ENCODE measurements around the gene CPN1. TPM values are rescaled to one million over a fixed set of nuclear protein-coding genes. Genes with fewer than 3 reads are reported as not detected.

The CPN1 gene
- total RNA-seq, 1 donor from 2014 or later, result not detected

- DNase-seq (ENCODE audit: low read depth), result no peak
- H3K36me3 ChIP-seq (ENCODE audit: control insufficient read depth, insufficient read depth, low read length), result no peaks in the 10 kb centered on the region
- TF ChIP-seq CTCF (IDR thresholded peaks at IDR 0.05; ENCODE audit: insufficient read depth, low read length, poor library complexity, severe bottlenecking), result no peak
Observed at GRCh38 chr10:100053686-100054460, 27.8 kb downstream of the CPN1 start.

GRCh38 chr10:100046021-100046486 lies 35.6 kb downstream of the CPN1 start:
- no peaks in the 10 kb centered on the region for H3K36me3 ChIP-seq (ENCODE audit: control insufficient read depth, insufficient read depth, low read length)
- DNase-seq (ENCODE audit: low read depth), result peak; percentile 32
- H3K4me3 ChIP-seq (ENCODE audit: low read depth, low read length), result no peak overlapping the region
- peak; percentile 96 for TF ChIP-seq CTCF (IDR thresholded peaks at IDR 0.05; ENCODE audit: insufficient read depth, low read length, poor library complexity, severe bottlenecking)
- H3K27me3 ChIP-seq (ENCODE audit: control insufficient read depth, insufficient read depth, low read length), result no peaks in the 10 kb centered on the region

More at GRCh38 chr10:100053686-100054460, 27.8 kb downstream of the CPN1 start:
- no peak overlapping the region for H3K4me3 ChIP-seq (ENCODE audit: low read depth, low read length)
- H3K27me3 ChIP-seq (ENCODE audit: control insufficient read depth, insufficient read depth, low read length), result no peaks in the 10 kb centered on the region

GRCh38 chr10:100045592-100045991 lies 36.1 kb downstream of the CPN1 start:
- DNase-seq (ENCODE audit: low read depth), result no peak
- no peak for TF ChIP-seq CTCF (IDR thresholded peaks at IDR 0.05; ENCODE audit: insufficient read depth, low read length, poor library complexity, severe bottlenecking)
- H3K27me3 ChIP-seq (ENCODE audit: control insufficient read depth, insufficient read depth, low read length), result no peaks in the 10 kb centered on the region
- H3K4me3 ChIP-seq (ENCODE audit: low read depth, low read length), result no peak overlapping the region
- H3K36me3 ChIP-seq (ENCODE audit: control insufficient read depth, insufficient read depth, low read length), result no peaks in the 10 kb centered on the region

- no peak for TF ChIP-seq CTCF (IDR thresholded peaks at IDR 0.05; ENCODE audit: insufficient read depth, low read length, poor library complexity, severe bottlenecking)
- no peak overlapping the region for H3K4me3 ChIP-seq (ENCODE audit: low read depth, low read length)
- no peaks in the 10 kb centered on the region for H3K27me3 ChIP-seq (ENCODE audit: control insufficient read depth, insufficient read depth, low read length)
- no peaks in the 10 kb centered on the region for H3K36me3 ChIP-seq (ENCODE audit: control insufficient read depth, insufficient read depth, low read length)
- DNase-seq (ENCODE audit: low read depth), result no peak
Observed at GRCh38 chr10:100043796-100044195, 37.9 kb downstream of the CPN1 start.

- Histone ChIP-seq H3K36me3 (ENCODE audit: control insufficient read depth, insufficient read depth, low read length) (no peaks in the 10 kb centered on the region), H3K4me3 (ENCODE audit: low read depth, low read length) (no peak overlapping the region), H3K27me3 (ENCODE audit: control insufficient read depth, insufficient read depth, low read length) (no peaks in the 10 kb centered on the region)
- no peak for DNase-seq (ENCODE audit: low read depth)
- no peak for TF ChIP-seq CTCF (IDR thresholded peaks at IDR 0.05; ENCODE audit: insufficient read depth, low read length, poor library complexity, severe bottlenecking)
Observed at GRCh38 chr10:100043344-100043743, 38.3 kb downstream of the CPN1 start.
